Glutamatergic neuron (in vitro differentiated cells): ENCODE measurements around the gene STARD13. TPM values are rescaled to one million over a fixed set of nuclear protein-coding genes. Genes with fewer than 3 reads are reported as not detected.
A peak's percentile ranks its signal among the peaks of the same experiment; 100 is the strongest.

ENCODE experiments used
- DNase-seq: peaks from one replicate; pipeline ENCODE4 v3.0.0; 2022
- H3K27ac Mint-ChIP-seq: one replicate; pipeline ENCODE4 v1.8.0; 2020; ENCODE audit warnings: mild to moderate bottlenecking, mixed read lengths, inconsistent platforms; ENCODE audit not compliant: unreplicated experiment
- H3K27me3 Mint-ChIP-seq: one replicate; pipeline ENCODE4 v1.8.0; 2020; ENCODE audit warnings: mild to moderate bottlenecking, moderate library complexity, mixed read lengths, inconsistent platforms; ENCODE audit not compliant: unreplicated experiment
- H3K36me3 Mint-ChIP-seq: one replicate; pipeline ENCODE4 v1.8.0; 2020; ENCODE audit warnings: mild to moderate bottlenecking, mixed read lengths, inconsistent platforms; ENCODE audit not compliant: unreplicated experiment
- H3K4me1 Mint-ChIP-seq: one replicate; pipeline ENCODE4 v1.8.0; 2020; ENCODE audit warnings: mild to moderate bottlenecking, low read depth, mixed read lengths, inconsistent platforms; ENCODE audit not compliant: unreplicated experiment
- H3K4me3 Mint-ChIP-seq: one replicate; pipeline ENCODE4 v1.8.0; 2020; ENCODE audit warnings: mild to moderate bottlenecking, mixed read lengths, inconsistent platforms; ENCODE audit not compliant: unreplicated experiment
- H3K9me3 Mint-ChIP-seq: one replicate; pipeline ENCODE4 v1.8.0; 2020; ENCODE audit warnings: mild to moderate bottlenecking, moderate library complexity, mixed read lengths, inconsistent platforms; ENCODE audit not compliant: unreplicated experiment
- CTCF ChIP-seq: fragments of 200-600 bp; sonication (generic); IDR thresholded peaks from one replicate; pipeline ENCODE4 v1.5.0; 2021; ENCODE audit not compliant: partially characterized antibody, unreplicated experiment
- total RNA-seq: library from RNA; stranded (reverse); fragmentation: NEBNext Ultra II Directional; extraction: Animal tissue kit (Norgen Biotek cat#: 25700); gene quantifications from one replicate; pipeline ENCODE4 v1.2.1, GENCODE V29; 2021; ENCODE audit not compliant: unreplicated experiment

The STARD13 gene
- total RNA-seq, 1 donor from 2014 or later: 36.4 TPM

DNA sequence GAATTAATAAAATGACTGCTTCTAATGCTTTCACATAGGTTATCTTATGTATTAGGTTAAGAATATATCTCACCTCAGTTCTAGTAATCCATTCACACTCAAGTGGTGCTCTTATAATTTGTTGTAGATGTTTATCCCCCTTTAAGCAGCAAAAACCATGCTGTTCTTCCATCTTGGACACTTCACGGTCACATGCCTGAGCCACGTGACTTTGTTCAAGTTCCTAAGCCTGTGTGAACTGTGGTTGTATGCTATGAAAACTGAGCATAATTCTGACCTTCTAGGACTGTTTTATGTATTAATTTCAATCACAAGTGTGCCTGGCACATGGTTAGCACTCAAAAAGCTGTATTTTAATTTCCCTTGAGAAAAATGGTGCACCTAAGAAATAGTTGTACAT is 41.2 kb upstream of the STARD13 start:
- H3K9me3 Mint-ChIP-seq: no peaks in the 10 kb centered on the region
- no peak overlapping the region for H3K4me3 Mint-ChIP-seq

GRCh38 chr13:33326246-33326645 is 40.7 kb upstream of the STARD13 start:
- Mint-ChIP-seq H3K4me3 (no peak overlapping the region), H3K27me3 (peaks cover 4% of the 10 kb centered on the region), H3K27ac (no peak overlapping the region), H3K9me3 (no peaks in the 10 kb centered on the region), H3K4me1 (peaks cover 19% of the 10 kb centered on the region), H3K36me3 (no peaks in the 10 kb centered on the region)
- no peak for TF ChIP-seq CTCF
- DNase-seq: no peak

More for the DNA sequence above, 41.2 kb upstream of the STARD13 start:
- no peak for TF ChIP-seq CTCF
- Mint-ChIP-seq H3K27me3 (peaks cover 6% of the 10 kb centered on the region), H3K4me1 (peaks cover 19% of the 10 kb centered on the region), H3K27ac (no peak overlapping the region), H3K36me3 (no peaks in the 10 kb centered on the region)
- no peak for DNase-seq

GRCh38 chr13:33323801-33324510 is 38.4 kb upstream of the STARD13 start:
- H3K4me1 Mint-ChIP-seq: peaks cover 19% of the 10 kb centered on the region
- TF ChIP-seq CTCF: no peak
- no peak for DNase-seq
- peak overlapping the region; percentile 9 for H3K27ac Mint-ChIP-seq
- peaks cover 4% of the 10 kb centered on the region for H3K27me3 Mint-ChIP-seq
- H3K36me3 Mint-ChIP-seq: no peaks in the 10 kb centered on the region
- no peak overlapping the region for H3K4me3 Mint-ChIP-seq
- H3K9me3 Mint-ChIP-seq: no peaks in the 10 kb centered on the region

DNA sequence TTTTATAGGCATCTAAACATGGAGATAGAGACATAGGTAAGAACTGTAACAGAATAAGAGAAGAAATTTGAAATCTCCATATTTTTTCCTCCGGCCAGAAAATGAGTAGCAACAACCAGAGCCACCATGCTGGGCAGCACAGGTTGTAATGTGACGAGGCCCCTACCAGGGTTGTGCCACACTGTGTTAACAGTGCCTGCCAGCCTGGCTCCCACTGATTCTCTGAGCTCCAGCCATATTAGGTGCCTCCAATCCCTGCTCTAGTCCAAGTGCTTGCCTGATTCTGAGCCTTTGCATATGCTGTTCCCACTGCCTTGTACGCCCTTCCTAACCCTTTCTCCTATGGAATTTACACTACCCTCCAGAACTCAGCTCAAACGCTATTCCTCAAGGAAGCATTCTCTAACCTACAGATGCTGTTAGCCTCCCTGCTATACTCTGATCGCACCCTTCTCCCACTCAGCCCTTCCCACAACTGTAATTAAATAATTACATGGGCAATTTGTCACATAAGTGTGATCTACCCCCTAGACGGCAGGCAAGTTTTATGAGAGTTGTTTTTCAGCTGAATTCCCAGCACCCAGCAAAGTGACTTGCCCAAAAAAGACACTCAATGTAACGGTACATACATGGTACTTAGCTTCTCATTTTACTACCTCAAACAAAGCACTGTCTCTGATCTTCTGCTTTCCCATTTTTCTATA is 37.6 kb upstream of the STARD13 start:
- H3K27ac Mint-ChIP-seq: peak overlapping the region; percentile 9
- H3K9me3 Mint-ChIP-seq: no peaks in the 10 kb centered on the region
- H3K27me3 Mint-ChIP-seq: peaks cover 4% of the 10 kb centered on the region
- H3K4me1 Mint-ChIP-seq: peaks cover 19% of the 10 kb centered on the region
- DNase-seq: no peak
- H3K4me3 Mint-ChIP-seq: no peak overlapping the region
- TF ChIP-seq CTCF: no peak
- H3K36me3 Mint-ChIP-seq: no peaks in the 10 kb centered on the region

GRCh38 chr13:33322543-33322809 is 36.9 kb upstream of the STARD13 start:
- Mint-ChIP-seq H3K36me3 (peaks cover under 1% of the 10 kb centered on the region), H3K4me3 (no peak overlapping the region), H3K27me3 (peaks cover 4% of the 10 kb centered on the region), H3K27ac (no peak overlapping the region), H3K9me3 (no peaks in the 10 kb centered on the region), H3K4me1 (peaks cover 19% of the 10 kb centered on the region)
- DNase-seq: no peak
- no peak for TF ChIP-seq CTCF
